Breast epithelium (tissue), 3 donors: ENCODE results near the gene FOXD1.

Experiments used
- POLR2A ChIP-seq: fragments of 450-650 bp; IDR thresholded peaks from one replicate; pipeline ENCODE4 v1.6.1; 2016; ENCODE audit warnings: antibody characterized with exemption, mild to moderate bottlenecking, moderate library complexity
- TF ChIP-seq, protein P1 (sequence below), 3 donors: fragments of 450-650 bp; IDR thresholded peaks; one replicate each; pipeline ENCODE4 v1.5.1; 2016 to 2017; ENCODE audit warnings: antibody characterized with exemption in 3 of 3, mild to moderate bottlenecking in 3 of 3, moderate library complexity in 3 of 3

DNA sequence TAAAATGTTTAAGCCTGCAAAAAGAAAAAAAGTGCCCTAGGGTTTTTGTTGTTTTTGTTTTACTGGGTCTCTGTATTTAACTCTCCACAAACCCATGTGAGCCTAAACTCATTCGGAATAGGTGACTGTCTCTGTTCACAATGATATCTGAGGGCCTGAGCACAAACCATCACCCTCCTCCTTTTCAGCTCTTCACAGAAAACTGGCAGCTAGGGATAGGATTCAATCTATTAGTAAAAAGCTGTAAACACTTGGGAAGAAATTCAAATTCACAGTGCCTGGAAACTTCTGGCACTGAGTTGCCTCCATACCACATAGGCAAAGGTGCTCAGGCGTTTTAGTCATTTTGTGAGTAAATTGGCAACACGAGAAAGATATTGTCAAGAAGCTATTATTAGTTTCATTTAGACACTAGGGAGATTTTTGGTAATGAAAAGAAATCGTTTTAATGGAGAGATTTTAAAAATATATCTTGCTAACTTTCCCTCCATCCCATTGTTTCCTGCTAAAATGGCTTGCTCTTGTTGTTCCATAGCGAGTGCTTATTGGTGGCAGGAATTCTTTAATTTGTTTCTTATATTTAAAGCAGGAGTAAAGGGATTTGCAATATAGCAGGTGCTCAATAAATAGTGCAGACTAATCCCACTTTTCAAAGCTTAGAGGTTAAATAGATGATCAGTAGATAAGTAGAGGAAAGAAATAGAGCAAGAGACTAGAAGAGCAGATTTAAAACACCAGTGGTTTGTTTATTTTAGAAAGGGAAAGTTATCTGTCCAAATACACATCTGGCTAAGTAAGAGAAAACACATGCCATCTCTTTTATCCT, 9.7 kb downstream of the FOXD1 start:
- TF ChIP-seq, protein P1, sequence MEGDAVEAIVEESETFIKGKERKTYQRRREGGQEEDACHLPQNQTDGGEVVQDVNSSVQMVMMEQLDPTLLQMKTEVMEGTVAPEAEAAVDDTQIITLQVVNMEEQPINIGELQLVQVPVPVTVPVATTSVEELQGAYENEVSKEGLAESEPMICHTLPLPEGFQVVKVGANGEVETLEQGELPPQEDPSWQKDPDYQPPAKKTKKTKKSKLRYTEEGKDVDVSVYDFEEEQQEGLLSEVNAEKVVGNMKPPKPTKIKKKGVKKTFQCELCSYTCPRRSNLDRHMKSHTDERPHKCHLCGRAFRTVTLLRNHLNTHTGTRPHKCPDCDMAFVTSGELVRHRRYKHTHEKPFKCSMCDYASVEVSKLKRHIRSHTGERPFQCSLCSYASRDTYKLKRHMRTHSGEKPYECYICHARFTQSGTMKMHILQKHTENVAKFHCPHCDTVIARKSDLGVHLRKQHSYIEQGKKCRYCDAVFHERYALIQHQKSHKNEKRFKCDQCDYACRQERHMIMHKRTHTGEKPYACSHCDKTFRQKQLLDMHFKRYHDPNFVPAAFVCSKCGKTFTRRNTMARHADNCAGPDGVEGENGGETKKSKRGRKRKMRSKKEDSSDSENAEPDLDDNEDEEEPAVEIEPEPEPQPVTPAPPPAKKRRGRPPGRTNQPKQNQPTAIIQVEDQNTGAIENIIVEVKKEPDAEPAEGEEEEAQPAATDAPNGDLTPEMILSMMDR (IDR thresholded peaks at IDR 0.05), result no peak
- no peak for TF ChIP-seq POLR2A
